PC-9 (cell line): ENCODE data around the gene RAMP2. TPM values are rescaled to one million over a fixed set of nuclear protein-coding genes. Genes with fewer than 3 reads are reported as not detected.

Experiments used
- BruUV-seq: library from RNA; stranded (reverse); fragments of 400-500 nt; replicated peaks from 2 replicates; lab custom pipeline; 2021; lab: Mats Ljungman, UMichigan
- CTCF ChIA-PET: fragments of 300-600 bp; sonication (Branson Sonifier 250); formaldehyde crosslinking; loops from one replicate; lab custom pipeline; 2022; ENCODE audit warnings: antibody characterized with exemption; lab: Charles Lee
- POLR2A ChIA-PET: fragments of 300-600 bp; sonication (Branson Sonifier 250); formaldehyde crosslinking; loops from one replicate; lab custom pipeline; 2022; ENCODE audit warnings: antibody characterized with exemption; ENCODE audit not compliant: unreplicated experiment; lab: Charles Lee
- DNase-seq, 2 experiments: peaks; one replicate each; pipeline versions ENCODE4 v3.0.0 to v3.0.0-alpha.2; 2015 to 2022; ENCODE audit warnings: mixed read lengths in 1 of 2
- H2AFZ ChIP-seq: fragments of 200-600 bp; sonication (generic); 2 replicates; pipeline ENCODE4 v1.8.1; 2017; ENCODE audit warnings: antibody characterized with exemption
- H3F3A ChIP-seq: fragments of 200-600 bp; sonication (generic); 2 replicates; pipeline ENCODE4 v1.8.1; 2017; ENCODE audit warnings: antibody characterized with exemption, mild to moderate bottlenecking, low read depth; ENCODE audit not compliant: insufficient read depth
- H3K27ac ChIP-seq: fragments of 200-600 bp; sonication (generic); 2 replicates; pipeline ENCODE4 v1.6.1; 2016; ENCODE audit warnings: mixed run types
- H3K27me3 ChIP-seq: fragments of 200-600 bp; sonication (generic); 2 replicates; pipeline ENCODE4 v1.6.1; 2016; ENCODE audit warnings: low read depth, mixed run types; ENCODE audit not compliant: insufficient read depth
- H3K36me3 ChIP-seq: fragments of 200-600 bp; sonication (generic); 2 replicates; pipeline ENCODE4 v1.6.1; 2016; ENCODE audit warnings: low read depth, mixed run types
- H3K4me1 ChIP-seq: fragments of 200-600 bp; sonication (generic); replicated peaks from 2 replicates; pipeline ENCODE4 v1.6.1; 2016; ENCODE audit warnings: mixed run types; ENCODE audit not compliant: insufficient read depth
- H3K4me2 ChIP-seq: fragments of 200-600 bp; sonication (generic); 2 replicates; pipeline ENCODE4 v1.6.1; 2017; ENCODE audit warnings: mixed run types
- H3K4me3 ChIP-seq: fragments of 200-600 bp; sonication (generic); 2 replicates; pipeline ENCODE4 v1.6.1; 2016; ENCODE audit warnings: mixed run types
- H3K79me2 ChIP-seq: fragments of 200-600 bp; sonication (generic); 2 replicates; pipeline ENCODE4 v1.6.1; 2017; ENCODE audit warnings: low read depth, mixed run types
- H3K9me2 ChIP-seq: fragments of 200-600 bp; sonication (generic); 2 replicates; pipeline ENCODE4 v1.8.1; 2017; ENCODE audit warnings: mild to moderate bottlenecking; ENCODE audit not compliant: insufficient read depth
- H3K9me3 ChIP-seq: fragments of 200-600 bp; sonication (generic); 2 replicates; pipeline ENCODE4 v1.8.1; 2016; ENCODE audit warnings: low read depth; ENCODE audit not compliant: insufficient read depth
- H4K20me1 ChIP-seq: fragments of 200-600 bp; sonication (generic); 2 replicates; pipeline ENCODE4 v1.8.1; 2017; ENCODE audit not compliant: insufficient read depth
- EZH2 ChIP-seq: fragments of 200-600 bp; sonication (generic); IDR thresholded peaks from 2 replicates; pipeline ENCODE4 v1.8.0; 2017; ENCODE audit warnings: antibody characterized with exemption, low read depth
- intact Hi-C: fragments of 100-400 bp; cut with micrococcal nuclease; formaldehyde crosslinking; loops from one replicate; pipeline ENCODE4 v1.10.0; 2022; ENCODE audit not compliant: unreplicated experiment
- total RNA-seq: library from RNA; stranded (reverse); gene quantifications from 2 replicates; pipeline ENCODE4 v1.2.3, GENCODE V29; 2021
- TF ChIP-seq, protein P1 (sequence below): fragments of 200-600 bp; sonication (generic); conservative IDR thresholded peaks from 2 replicates; pipeline ENCODE4 v1.6.1; 2017; ENCODE audit warnings: mixed run types, antibody characterized with exemption, mild to moderate bottlenecking, moderate library complexity

RAMP2 gene
- total RNA-seq, 1 experiment from 2014 or later: not detected

DNA sequence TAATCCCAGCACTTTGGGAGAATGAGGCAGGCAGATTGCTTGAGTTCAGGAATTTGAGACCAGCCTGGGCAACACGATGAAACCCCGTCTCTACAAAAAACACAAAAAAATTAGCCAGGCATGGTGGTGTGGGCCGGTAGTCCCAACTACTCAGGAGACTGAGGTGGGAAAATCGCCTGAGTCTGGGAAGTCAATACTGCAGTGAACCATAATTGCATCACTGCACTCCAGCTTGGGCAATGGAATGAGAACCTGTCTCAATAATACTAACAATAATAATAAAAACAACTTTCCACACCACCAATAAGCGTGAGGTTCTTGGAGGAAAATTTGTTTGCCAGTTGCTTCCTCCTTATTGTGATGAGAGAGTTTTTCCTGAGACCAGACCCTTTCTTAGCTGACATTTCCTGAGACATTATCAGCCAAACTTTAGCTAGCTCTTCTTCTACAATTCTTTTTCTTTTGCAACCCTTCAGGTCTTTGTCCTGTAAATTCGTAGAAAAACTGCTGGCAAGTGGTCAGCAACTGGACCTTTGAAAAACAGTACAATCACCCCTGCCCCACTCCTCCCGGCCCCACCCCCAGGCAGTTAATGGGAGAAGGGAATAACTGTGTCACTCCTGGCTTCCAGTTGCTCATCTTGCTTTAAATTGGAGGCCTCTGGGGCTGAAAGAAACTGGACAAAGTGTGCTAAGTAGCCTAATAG, 12.7 kb upstream of the RAMP2 start:
- Histone ChIP-seq H3K79me2 (no peaks in the 10 kb centered on the region), H3K4me2 (no peak overlapping the region), H3K27me3 (no peaks in the 10 kb centered on the region), H2AFZ (no peak overlapping the region), H3F3A (no peaks in the 10 kb centered on the region; the same call in 1 of the 2 replicates), H3K4me3 (no peak overlapping the region), H3K27ac (no peak overlapping the region), H3K4me1 (peaks cover 13% of the 10 kb centered on the region), H3K36me3 (no peaks in the 10 kb centered on the region), H4K20me1 (no peaks in the 10 kb centered on the region), H3K9me3 (no peaks in the 10 kb centered on the region), H3K9me2 (no peaks in the 10 kb centered on the region)
- no peak for DNase-seq
- no TSS peak for BruUV-seq
- intact Hi-C loops: no loop called here
- ChIA-PET POLR2A (no interaction called here), CTCF (no interaction called here)
- TF ChIP-seq, protein P1, sequence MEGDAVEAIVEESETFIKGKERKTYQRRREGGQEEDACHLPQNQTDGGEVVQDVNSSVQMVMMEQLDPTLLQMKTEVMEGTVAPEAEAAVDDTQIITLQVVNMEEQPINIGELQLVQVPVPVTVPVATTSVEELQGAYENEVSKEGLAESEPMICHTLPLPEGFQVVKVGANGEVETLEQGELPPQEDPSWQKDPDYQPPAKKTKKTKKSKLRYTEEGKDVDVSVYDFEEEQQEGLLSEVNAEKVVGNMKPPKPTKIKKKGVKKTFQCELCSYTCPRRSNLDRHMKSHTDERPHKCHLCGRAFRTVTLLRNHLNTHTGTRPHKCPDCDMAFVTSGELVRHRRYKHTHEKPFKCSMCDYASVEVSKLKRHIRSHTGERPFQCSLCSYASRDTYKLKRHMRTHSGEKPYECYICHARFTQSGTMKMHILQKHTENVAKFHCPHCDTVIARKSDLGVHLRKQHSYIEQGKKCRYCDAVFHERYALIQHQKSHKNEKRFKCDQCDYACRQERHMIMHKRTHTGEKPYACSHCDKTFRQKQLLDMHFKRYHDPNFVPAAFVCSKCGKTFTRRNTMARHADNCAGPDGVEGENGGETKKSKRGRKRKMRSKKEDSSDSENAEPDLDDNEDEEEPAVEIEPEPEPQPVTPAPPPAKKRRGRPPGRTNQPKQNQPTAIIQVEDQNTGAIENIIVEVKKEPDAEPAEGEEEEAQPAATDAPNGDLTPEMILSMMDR: no peak
- no peak for TF ChIP-seq EZH2

GRCh38 chr17:42748908-42749798, 11.9 kb upstream of the RAMP2 start:
- intact Hi-C loops: no loop called here
- ChIA-PET POLR2A (no interaction called here), CTCF (interaction anchor here (1.7 kb wide), 1 partner anchor 14 kb away, joined by 4 read pairs; no protein-coding TSS in a partner anchor)
- Histone ChIP-seq H3K4me1 (peaks cover 7% of the 10 kb centered on the region), H3K27ac (no peak overlapping the region), H3F3A (no peaks in the 10 kb centered on the region; the same call in 1 of the 2 replicates), H3K9me3 (no peaks in the 10 kb centered on the region), H3K36me3 (no peaks in the 10 kb centered on the region), H2AFZ (no peak overlapping the region), H3K27me3 (no peaks in the 10 kb centered on the region), H3K4me3 (no peak overlapping the region), H3K4me2 (no peak overlapping the region), H4K20me1 (no peaks in the 10 kb centered on the region), H3K79me2 (no peaks in the 10 kb centered on the region), H3K9me2 (no peaks in the 10 kb centered on the region)
- BruUV-seq: no TSS peak
- no peak for TF ChIP-seq EZH2
- TF ChIP-seq, protein P1: no peak
- no peak for DNase-seq

GRCh38 chr17:42750739-42751344, 10.2 kb upstream of the RAMP2 start:
- H3K4me1 ChIP-seq: peaks cover 3% of the 10 kb centered on the region; the same call in 1 of the 2 replicates
- intact Hi-C loops: no loop called here
- H3K4me3 ChIP-seq: no peak overlapping the region
- ChIA-PET POLR2A (no interaction called here), CTCF (interaction anchor here (1.7 kb wide), 1 partner anchor 13 kb away, joined by 4 read pairs; no protein-coding TSS in a partner anchor)
- no peaks in the 10 kb centered on the region for H3K79me2 ChIP-seq
- H3K36me3 ChIP-seq: no peaks in the 10 kb centered on the region
- no peak overlapping the region for H3K4me2 ChIP-seq
- no peak overlapping the region for H3K27ac ChIP-seq
- no peaks in the 10 kb centered on the region for H3K9me3 ChIP-seq
- TF ChIP-seq EZH2: no peak
- TF ChIP-seq, protein P1: no peak
- BruUV-seq: no TSS peak
- no peak for DNase-seq
- no peaks in the 10 kb centered on the region; the same call in 1 of the 2 replicates for H3F3A ChIP-seq
- no peak overlapping the region for H2AFZ ChIP-seq
- no peaks in the 10 kb centered on the region for H3K27me3 ChIP-seq
- H3K9me2 ChIP-seq: no peaks in the 10 kb centered on the region
- H4K20me1 ChIP-seq: no peaks in the 10 kb centered on the region
